A673 (cell line): ENCODE results near the gene SHANK1. TPM values are rescaled to one million over a fixed set of nuclear protein-coding genes. Genes with fewer than 3 reads are reported as not detected.
"Not testable (repeated sequence)": the region's sequence is repeated elsewhere in the genome, so short reads cannot be mapped to it uniquely, and the experiment has no call there.

Experiments used
- BruUV-seq: library from RNA; stranded (reverse); fragments of 400-500 nt; replicated peaks from 2 replicates; lab custom pipeline; 2021; lab: Mats Ljungman, UMichigan
- CTCF ChIA-PET: fragments of 300-600 bp; sonication (Branson Sonifier 250); formaldehyde crosslinking; loops from one replicate; lab custom pipeline; 2022; ENCODE audit warnings: antibody characterized with exemption; lab: Charles Lee
- POLR2A ChIA-PET: fragments of 300-600 bp; sonication (Branson Sonifier 250); formaldehyde crosslinking; loops from one replicate; lab custom pipeline; 2022; ENCODE audit warnings: antibody characterized with exemption; ENCODE audit not compliant: low non-redundant PET; lab: Charles Lee
- DNase-seq: peaks from one replicate; pipeline ENCODE4 v3.0.0-alpha.2; 2015; ENCODE audit warnings: low spot score
- H3K27ac ChIP-seq: fragments of 200-600 bp; sonication (generic); 2 replicates; pipeline ENCODE4 v1.5.1; 2016; ENCODE audit warnings: mixed run types, low read depth, mild to moderate bottlenecking, mixed read lengths, antibody characterized with exemption, low read length; ENCODE audit not compliant: poor library complexity, severe bottlenecking
- H3K27me3 ChIP-seq: fragments of 200-600 bp; sonication (generic); replicated peaks from 2 replicates; pipeline ENCODE4 v1.6.1; 2017; ENCODE audit warnings: mixed run types, low read depth, mild to moderate bottlenecking, mixed read lengths, antibody characterized with exemption, low read length; ENCODE audit not compliant: insufficient read depth, poor library complexity
- H3K36me3 ChIP-seq: fragments of 200-600 bp; sonication (generic); 2 replicates; pipeline ENCODE4 v1.6.1; 2016; ENCODE audit warnings: mixed run types, mild to moderate bottlenecking, mixed read lengths, antibody characterized with exemption, low read length; ENCODE audit not compliant: insufficient read depth, poor library complexity, severe bottlenecking
- H3K4me1 ChIP-seq: fragments of 200-600 bp; sonication (generic); 2 replicates; pipeline ENCODE4 v1.6.1; 2017; ENCODE audit warnings: mixed run types, mild to moderate bottlenecking, mixed read lengths, antibody characterized with exemption, low read length; ENCODE audit not compliant: insufficient read depth, poor library complexity, severe bottlenecking
- H3K4me3 ChIP-seq: fragments of 200-600 bp; sonication (generic); 2 replicates; pipeline ENCODE4 v1.5.1; 2016; ENCODE audit warnings: low read depth, mixed run types, mild to moderate bottlenecking, mixed read lengths, low read length; ENCODE audit not compliant: poor library complexity, severe bottlenecking
- H3K9me3 ChIP-seq: fragments of 200-600 bp; sonication (generic); 2 replicates; pipeline ENCODE4 v1.6.1; 2016; ENCODE audit warnings: mixed run types, low read depth, mild to moderate bottlenecking, mixed read lengths, antibody characterized with exemption, low read length; ENCODE audit not compliant: poor library complexity, severe bottlenecking
- EZH2 ChIP-seq: fragments of 200-600 bp; sonication (generic); IDR thresholded peaks from 2 replicates; pipeline ENCODE4 v1.6.1; 2017; ENCODE audit warnings: borderline replicate concordance, low read depth, mild to moderate bottlenecking, mixed read lengths, antibody characterized with exemption, low read length; ENCODE audit not compliant: poor library complexity, severe bottlenecking
- intact Hi-C: fragments of 100-400 bp; cut with micrococcal nuclease; formaldehyde crosslinking; loops from one replicate; pipeline ENCODE4 v1.10.0; 2022; ENCODE audit not compliant: unreplicated experiment
- total RNA-seq: library from RNA; stranded (reverse); gene quantifications from 2 replicates; pipeline ENCODE4 v1.2.3, GENCODE V29; 2021
- TF ChIP-seq, protein P1 (sequence below): fragments of 300-800, 200-600 bp; sonication (generic); conservative IDR thresholded peaks from 2 replicates; pipeline ENCODE4 v1.5.1; 2017; ENCODE audit warnings: low read depth, mild to moderate bottlenecking, antibody characterized with exemption, low read length, moderate library complexity, mixed read lengths

The SHANK1 gene
- total RNA-seq, 1 experiment from 2014 or later, result 69.7 TPM

DNA sequence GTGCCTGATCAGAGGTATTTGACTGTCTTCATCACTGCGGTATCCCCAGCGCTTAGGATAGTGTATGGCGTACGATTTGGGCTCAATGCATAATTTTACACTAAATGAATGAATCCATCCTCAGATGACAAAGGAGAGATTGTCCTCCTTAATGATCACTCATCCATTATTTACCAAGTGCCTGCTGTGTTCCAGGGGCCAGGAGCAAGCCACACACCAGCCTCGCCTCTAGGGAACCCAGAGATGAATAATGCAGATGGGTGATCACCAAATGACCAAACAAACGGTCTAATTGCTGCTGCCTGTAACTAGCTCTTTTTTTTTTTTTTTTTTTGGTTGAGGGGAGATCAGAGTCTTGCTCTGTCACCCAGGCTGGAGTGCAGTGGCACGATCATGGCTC, 44.8 kb upstream of the SHANK1 start:
- ChIA-PET CTCF (no interaction called here), POLR2A (interaction anchor here (0.6 kb wide), 1 partner anchor 1397 kb away, joined by 3 read pairs; no protein-coding TSS in a partner anchor)
- no peak overlapping the region for H3K27ac ChIP-seq
- TF ChIP-seq, protein P1, sequence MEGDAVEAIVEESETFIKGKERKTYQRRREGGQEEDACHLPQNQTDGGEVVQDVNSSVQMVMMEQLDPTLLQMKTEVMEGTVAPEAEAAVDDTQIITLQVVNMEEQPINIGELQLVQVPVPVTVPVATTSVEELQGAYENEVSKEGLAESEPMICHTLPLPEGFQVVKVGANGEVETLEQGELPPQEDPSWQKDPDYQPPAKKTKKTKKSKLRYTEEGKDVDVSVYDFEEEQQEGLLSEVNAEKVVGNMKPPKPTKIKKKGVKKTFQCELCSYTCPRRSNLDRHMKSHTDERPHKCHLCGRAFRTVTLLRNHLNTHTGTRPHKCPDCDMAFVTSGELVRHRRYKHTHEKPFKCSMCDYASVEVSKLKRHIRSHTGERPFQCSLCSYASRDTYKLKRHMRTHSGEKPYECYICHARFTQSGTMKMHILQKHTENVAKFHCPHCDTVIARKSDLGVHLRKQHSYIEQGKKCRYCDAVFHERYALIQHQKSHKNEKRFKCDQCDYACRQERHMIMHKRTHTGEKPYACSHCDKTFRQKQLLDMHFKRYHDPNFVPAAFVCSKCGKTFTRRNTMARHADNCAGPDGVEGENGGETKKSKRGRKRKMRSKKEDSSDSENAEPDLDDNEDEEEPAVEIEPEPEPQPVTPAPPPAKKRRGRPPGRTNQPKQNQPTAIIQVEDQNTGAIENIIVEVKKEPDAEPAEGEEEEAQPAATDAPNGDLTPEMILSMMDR, result no peak
- TF ChIP-seq EZH2, result no peak
- intact Hi-C loops, result no loop called here
- no peaks in the 10 kb centered on the region for H3K36me3 ChIP-seq
- BruUV-seq, result no TSS peak
- no peaks in the 10 kb centered on the region for H3K27me3 ChIP-seq
- peak; percentile 39 for DNase-seq
- no peaks in the 10 kb centered on the region for H3K9me3 ChIP-seq
- H3K4me3 ChIP-seq, result no peak overlapping the region
- H3K4me1 ChIP-seq, result no peaks in the 10 kb centered on the region

DNA sequence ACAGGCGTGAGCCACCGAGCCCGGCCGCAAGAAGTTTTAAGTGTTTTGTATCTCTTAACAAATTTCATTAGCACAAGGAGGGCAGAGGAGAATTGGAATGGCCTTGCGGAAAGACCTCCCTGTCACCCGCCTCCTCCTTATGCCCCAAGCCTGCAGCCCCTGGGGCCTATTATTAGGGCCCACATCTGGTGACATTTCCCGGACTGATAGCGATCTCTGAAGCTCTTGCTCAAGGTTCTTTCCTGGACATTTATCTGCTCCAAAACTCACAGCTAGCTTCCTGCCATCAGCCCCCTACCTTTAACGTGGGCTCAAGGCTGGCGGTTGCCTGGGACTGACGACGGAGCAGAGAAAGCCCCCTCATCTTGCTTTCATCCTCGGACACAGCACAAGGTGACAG, 43.9 kb upstream of the SHANK1 start:
- H3K27ac ChIP-seq, H3K4me1 ChIP-seq, BruUV-seq, H3K36me3 ChIP-seq, CTCF ChIA-PET, DNase-seq, H3K4me3 ChIP-seq, H3K9me3 ChIP-seq, intact Hi-C loops, H3K27me3 ChIP-seq: not testable (repeated sequence)
- POLR2A ChIA-PET, result interaction anchor here (0.6 kb wide), 1 partner anchor 1396 kb away, joined by 3 read pairs; no protein-coding TSS in a partner anchor

DNA sequence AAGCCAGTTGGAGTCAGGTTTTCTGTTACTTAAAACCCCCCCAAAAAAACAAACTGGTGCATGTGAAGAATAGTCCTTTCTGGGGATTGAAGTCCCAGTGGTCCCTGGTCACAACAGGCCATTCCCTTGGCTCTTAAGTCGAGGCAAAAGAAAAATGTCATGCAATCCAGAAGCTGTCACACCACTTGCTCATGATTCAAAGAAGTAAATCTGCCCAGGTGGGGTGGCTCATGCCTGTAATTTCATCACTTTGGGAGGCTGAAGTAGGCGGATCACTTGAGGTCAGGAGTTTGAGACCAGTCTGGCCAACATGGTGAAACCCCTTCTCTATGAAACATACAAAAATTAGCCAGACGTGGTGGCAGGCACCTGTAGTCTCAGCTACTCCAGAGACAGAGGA, 41.9 kb upstream of the SHANK1 start:
- H3K4me3 ChIP-seq, CTCF ChIA-PET, H3K27me3 ChIP-seq, H3K4me1 ChIP-seq, H3K9me3 ChIP-seq, POLR2A ChIA-PET, H3K36me3 ChIP-seq, DNase-seq, BruUV-seq, H3K27ac ChIP-seq, intact Hi-C loops: not testable (repeated sequence)

DNA sequence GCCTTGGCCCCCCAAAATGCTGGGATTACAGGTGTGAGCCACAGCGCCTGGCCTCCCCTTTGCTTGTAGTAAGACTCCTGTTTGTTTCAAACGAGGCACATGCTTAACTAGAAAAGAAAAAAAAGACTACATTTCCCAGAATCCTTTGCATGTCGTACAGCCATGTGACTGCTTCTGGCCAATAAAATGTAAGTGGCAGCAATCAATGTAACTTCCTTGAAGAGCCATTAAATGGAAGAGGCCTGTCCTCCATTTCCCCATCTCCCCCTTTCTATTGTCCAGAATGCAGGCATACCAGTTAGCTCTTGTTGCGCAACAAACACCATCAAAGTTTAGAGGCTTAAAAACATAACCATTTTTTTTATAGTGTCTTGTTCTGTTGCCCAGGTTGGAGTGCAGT, 40.3 kb upstream of the SHANK1 start:
- no TSS peak for BruUV-seq
- CTCF ChIA-PET, result interaction anchor here (0.6 kb wide), 1 partner anchor 170 kb away, joined by 6 read pairs; no protein-coding TSS in a partner anchor
- no peaks in the 10 kb centered on the region for H3K27me3 ChIP-seq
- POLR2A ChIA-PET, result no interaction called here
- no peaks in the 10 kb centered on the region for H3K9me3 ChIP-seq
- H3K4me3 ChIP-seq, result no peak overlapping the region
- H3K36me3 ChIP-seq, result no peaks in the 10 kb centered on the region
- H3K4me1 ChIP-seq, result no peaks in the 10 kb centered on the region
- H3K27ac ChIP-seq, result no peak overlapping the region
- TF ChIP-seq, protein P1, result no peak
- TF ChIP-seq EZH2, result no peak
- DNase-seq, result peak; percentile 68
- intact Hi-C loops, result no loop called here

DNA sequence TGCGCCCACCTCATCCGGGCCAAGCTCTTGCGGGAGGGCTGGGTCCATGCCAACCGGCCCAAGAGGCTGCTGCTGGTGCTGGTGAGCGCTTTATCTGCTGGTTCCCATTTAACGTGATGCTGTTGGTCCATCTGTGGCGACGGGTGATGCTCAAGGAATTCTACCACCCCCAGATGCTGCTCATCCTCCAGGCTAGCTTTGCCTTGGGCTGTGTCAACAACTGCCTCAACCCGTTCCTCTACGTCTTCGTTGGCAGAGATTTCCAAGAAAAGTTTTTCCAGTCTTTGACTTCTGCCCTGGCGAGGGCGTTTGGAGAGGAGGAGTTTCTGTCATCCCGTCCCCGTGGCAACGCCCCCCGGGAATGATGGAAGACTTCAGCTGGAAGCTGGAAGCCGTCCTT, 39.5 kb upstream of the SHANK1 start:
- POLR2A ChIA-PET, result not testable (repeated sequence)

DNA sequence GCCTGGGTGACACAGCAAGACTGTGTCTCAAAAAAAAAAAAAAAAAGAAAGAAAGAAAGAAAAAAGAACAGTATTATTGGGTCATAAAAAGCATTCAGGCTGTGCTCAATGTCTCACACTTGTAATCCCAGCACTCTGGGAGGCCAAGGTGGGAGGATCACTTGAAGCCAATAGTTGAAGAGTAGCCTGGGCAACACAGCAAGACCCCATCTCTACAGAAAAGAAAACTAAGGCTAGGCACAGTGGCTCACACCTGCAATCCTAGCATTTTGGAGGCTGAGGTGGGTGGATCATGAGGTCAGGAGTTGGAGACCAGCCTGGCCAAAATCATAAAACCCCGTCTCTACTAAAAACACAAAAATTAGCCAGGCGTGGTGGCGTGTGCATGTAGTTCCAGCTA, 38.0 kb upstream of the SHANK1 start:
- BruUV-seq, H3K36me3 ChIP-seq, H3K9me3 ChIP-seq, DNase-seq, POLR2A ChIA-PET, H3K27ac ChIP-seq, H3K4me1 ChIP-seq, H3K4me3 ChIP-seq, intact Hi-C loops, CTCF ChIA-PET, H3K27me3 ChIP-seq: not testable (repeated sequence)

More for the DNA sequence above, 39.5 kb upstream of the SHANK1 start:
- H3K27me3 ChIP-seq, intact Hi-C loops, DNase-seq, H3K4me3 ChIP-seq, H3K9me3 ChIP-seq, CTCF ChIA-PET, H3K4me1 ChIP-seq, BruUV-seq, H3K36me3 ChIP-seq, H3K27ac ChIP-seq: not testable (repeated sequence)
